ENCODE measurements around the gene SUSD6. TPM values are rescaled to one million over a fixed set of nuclear protein-coding genes. Genes with fewer than 3 reads are reported as not detected.

The SUSD6 gene
- total RNA-seq (2014; rRNA removed; shearing (Covaris generic)) (19.3 and 23.1 TPM in 2 replicates), total RNA-seq (2022) (40.9 and 43.6 TPM in 2 replicates), Bru-seq, nascent RNA (percentile 94 among the genes with signal in this experiment), BruChase-seq, experiment 1, labeled RNA remaining after a 6-hour chase (percentile 89 among the genes with signal in this experiment), BruChase-seq, experiment 2, labeled RNA remaining after a 2-hour chase (percentile 85 among the genes with signal in this experiment)
- long read RNA-seq, full-length matches to known transcripts: 16 of 63 reads
- long read RNA-seq, partial matches to known transcripts: 22 of 63 reads
- long read RNA-seq, other reads (novel, unspliced or antisense): 25 of 63 reads

GRCh38 chr14:69611172-69612013 is at the start of gene SUSD6:
Gene SUSD6 (plus strand): TSS chr14:69611596. CDS start chr14:69658593, 46,997 bp downstream.
- peaks cover 63% of the 10 kb centered on the region for H3K4me1 ChIP-seq (ENCODE audit: insufficient read depth, low read length, poor library complexity, severe bottlenecking)

GRCh38 chr14:69561893-69562292 is 49.5 kb upstream of the SUSD6 start:
- intact Hi-C loops (cut with micrococcal nuclease; ENCODE audit: unreplicated experiment): no loop called here
- H4K20me1 ChIP-seq (ENCODE audit: insufficient read depth, low read length): no peaks in the 10 kb centered on the region
- H3K4me2 ChIP-seq (ENCODE audit: low read length): no peak overlapping the region
- TF ChIP-seq CTCF (conservative IDR thresholded peaks at IDR 0.05; ENCODE audit: low read length) (no peak), EZH2phosphoT487 (IDR thresholded peaks at IDR 0.05; ENCODE audit: borderline replicate concordance, low read depth, low read length) (no peak)
- no peak overlapping the region for H2AFZ ChIP-seq (ENCODE audit: low read length)
- H3K79me2 ChIP-seq (ENCODE audit: insufficient read depth, low read depth, low read length): no peaks in the 10 kb centered on the region
- H3K9me3 ChIP-seq (ENCODE audit: low read length): no peaks in the 10 kb centered on the region
- H3K9me2 ChIP-seq (ENCODE audit: insufficient read depth, low read length): no peaks in the 10 kb centered on the region
- H3K4me3 ChIP-seq (ENCODE audit: low read depth, low read length, poor library complexity, severe bottlenecking): no peak overlapping the region
- BruUV-seq (replicated peaks): no TSS peak
- ChIA-PET CTCF (ENCODE audit: unreplicated experiment) (no interaction called here), POLR2A (interaction anchor here (1.4 kb wide), 1 partner anchor 18 kb away, joined by 4 read pairs; no protein-coding TSS in a partner anchor)
- H3K27ac ChIP-seq (ENCODE audit: low read depth, low read length, poor library complexity, severe bottlenecking): no peak overlapping the region
- DNase-seq (ENCODE audit: low spot score): no peak
- no peaks in the 10 kb centered on the region for H3K36me3 ChIP-seq (ENCODE audit: insufficient read depth, low read length)
- no peaks in the 10 kb centered on the region for H3K4me1 ChIP-seq (ENCODE audit: insufficient read depth, low read length, poor library complexity, severe bottlenecking)

More at GRCh38 chr14:69611172-69612013, at the start of gene SUSD6:
- H3K79me2 ChIP-seq (ENCODE audit: insufficient read depth, low read depth, low read length): peaks cover 40% of the 10 kb centered on the region
- peak within 1 kb of the TSS; percentile 77 for H2AFZ ChIP-seq (ENCODE audit: low read length)
- CTCF ChIA-PET (ENCODE audit: unreplicated experiment): interaction anchor here (0.5 to 0.6 kb wide), 4 partner anchors 12 to 107 kb away, joined by 3 to 6 read pairs (median 4); no protein-coding TSS in a partner anchor
- intact Hi-C loops (cut with micrococcal nuclease; ENCODE audit: unreplicated experiment): loop anchor here (5.0 to 10.0 kb wide), 5 partner anchors 156 to 1193 kb away; partner anchors contain the start of genes MAP3K9, SRSF5, TTC9 and ZFP36L1
- peak within 1 kb of the TSS; percentile 99 for H3K27ac ChIP-seq (ENCODE audit: low read depth, low read length, poor library complexity, severe bottlenecking)
- no TSS peak for BruUV-seq (replicated peaks)
- DNase-seq (ENCODE audit: low spot score): peak; percentile 95
- peak within 1 kb of the TSS; percentile 78 for H3K4me3 ChIP-seq (ENCODE audit: low read depth, low read length, poor library complexity, severe bottlenecking)
- peaks cover 6% of the 10 kb centered on the region; the same call in 1 of the 2 replicates for H4K20me1 ChIP-seq (ENCODE audit: insufficient read depth, low read length)
- TF ChIP-seq EZH2phosphoT487 (IDR thresholded peaks at IDR 0.05; ENCODE audit: borderline replicate concordance, low read depth, low read length) (no peak), CTCF (conservative IDR thresholded peaks at IDR 0.05; ENCODE audit: low read length) (no peak)
- no peaks in the 10 kb centered on the region for H3K9me2 ChIP-seq (ENCODE audit: insufficient read depth, low read length)
- POLR2A ChIA-PET: interaction anchor here (0.6 to 1.9 kb wide), 13 partner anchors 14 to 478 kb away, joined by 3 to 11 read pairs (median 4); no protein-coding TSS in a partner anchor
- no peaks in the 10 kb centered on the region for H3K9me3 ChIP-seq (ENCODE audit: low read length)
- H3K4me2 ChIP-seq (ENCODE audit: low read length): peak within 1 kb of the TSS; percentile 97
- peaks cover 26% of the 10 kb centered on the region; the same call in 1 of the 2 replicates for H3K36me3 ChIP-seq (ENCODE audit: insufficient read depth, low read length)
